HG02840 (cell line): ENCODE results near the gene SPRY1.

ENCODE experiments used
- ATAC-seq: cut with Tn5 transposase; IDR thresholded peaks from one replicate; pipeline ENCODE4 v1.9.1; 2021; ENCODE audit warnings: mild to moderate bottlenecking, moderate library complexity, moderate number of reproducible peaks; ENCODE audit not compliant: unreplicated experiment, low FRiP score

The SPRY1 gene

GRCh38 chr4:123435246-123436113, 38.9 kb downstream of the SPRY1 start:
- no peak for ATAC-seq

GRCh38 chr4:123438031-123438430, 41.4 kb downstream of the SPRY1 start:
- ATAC-seq = no peak

GRCh38 chr4:123443401-123444289, 47.0 kb downstream of the SPRY1 start:
- ATAC-seq = peak; percentile 57

GRCh38 chr4:123444290-123444731, 47.7 kb downstream of the SPRY1 start:
- ATAC-seq = peak; percentile 85

GRCh38 chr4:123446865-123447474, 50.4 kb downstream of the SPRY1 start:
- no peak for ATAC-seq

GRCh38 chr4:123449362-123449761, 52.8 kb downstream of the SPRY1 start:
- no peak for ATAC-seq

GRCh38 chr4:123449780-123450179, 53.2 kb downstream of the SPRY1 start:
- peak; percentile 93 for ATAC-seq

GRCh38 chr4:123450393-123450792, 53.8 kb downstream of the SPRY1 start:
- ATAC-seq = no peak

GRCh38 chr4:123452616-123453015, 56.0 kb downstream of the SPRY1 start:
- no peak for ATAC-seq

GRCh38 chr4:123453061-123453680, 56.6 kb downstream of the SPRY1 start:
- no peak for ATAC-seq
